Activated T-helper 17 cell treated with anti-CD3 and anti-CD28 coated beads, Interleukin-2, amount 50 U/mL, for 72 hours (primary cell): ENCODE results near the gene PNKP. TPM values are rescaled to one million over a fixed set of nuclear protein-coding genes. Genes with fewer than 3 reads are reported as not detected.

Experiments used
- ATAC-seq: fragments of 150-1000 bp; cut with Tn5 transposase; replicated peaks from 2 replicates; pipeline ENCODE4 v1.10.0; 2021; ENCODE audit warnings: mild to moderate bottlenecking, moderate library complexity
- H3K27ac Mint-ChIP-seq: one replicate; pipeline ENCODE4 v1.8.0; 2022; ENCODE audit warnings: mixed read lengths
- H3K27me3 Mint-ChIP-seq: one replicate; pipeline ENCODE4 v1.8.0; 2022; ENCODE audit warnings: mixed read lengths
- H3K36me3 Mint-ChIP-seq: one replicate; pipeline ENCODE4 v1.8.0; 2022; ENCODE audit warnings: low read depth, mild to moderate bottlenecking, mixed read lengths
- H3K4me1 Mint-ChIP-seq: one replicate; pipeline ENCODE4 v1.8.0; 2022; ENCODE audit warnings: mixed read lengths
- H3K4me3 Mint-ChIP-seq: one replicate; pipeline ENCODE4 v1.8.0; 2022; ENCODE audit warnings: mild to moderate bottlenecking, mixed read lengths
- H3K9me3 Mint-ChIP-seq: one replicate; pipeline ENCODE4 v1.8.0; 2022; ENCODE audit warnings: mixed read lengths
- total RNA-seq, 2 donors: library from RNA; stranded (reverse); gene quantifications; one replicate each; pipeline ENCODE4 v1.2.3, GENCODE V29; 2022

PNKP gene
- total RNA-seq, 2 donors from 2014 or later = 100 to 111 TPM

GRCh38 chr19:49840321-49840720, 27.1 kb downstream of the PNKP start:
- Mint-ChIP-seq H3K4me3 (no peak overlapping the region), H3K36me3 (peaks cover 38% of the 10 kb centered on the region)
- ATAC-seq = no peak

DNA sequence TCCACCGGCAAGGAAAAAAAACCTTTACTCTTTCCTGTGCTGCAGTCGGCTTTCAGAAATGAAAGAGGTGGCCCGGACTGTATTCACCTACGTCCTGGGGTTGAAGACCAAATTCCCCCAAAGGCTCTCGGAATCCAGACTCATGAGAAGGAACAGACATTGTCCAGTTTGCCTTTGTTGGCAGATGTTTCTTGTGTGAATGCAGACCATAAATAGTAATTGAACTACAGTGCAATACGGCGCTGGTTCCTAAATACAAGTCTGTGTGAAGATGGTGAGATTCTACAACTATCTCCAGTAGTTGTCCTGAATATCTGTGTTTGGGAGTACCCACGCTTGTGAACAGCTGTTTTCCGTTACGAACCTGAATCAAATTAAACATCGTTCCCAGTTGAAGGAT, 27.7 kb downstream of the PNKP start:
- H3K9me3 Mint-ChIP-seq = no peaks in the 10 kb centered on the region
- peaks cover 5% of the 10 kb centered on the region for H3K4me1 Mint-ChIP-seq
- ATAC-seq = no peak
- H3K27me3 Mint-ChIP-seq = no peaks in the 10 kb centered on the region
- no peak overlapping the region for H3K4me3 Mint-ChIP-seq
- peaks cover 44% of the 10 kb centered on the region for H3K36me3 Mint-ChIP-seq
- no peak overlapping the region for H3K27ac Mint-ChIP-seq

More at GRCh38 chr19:49840321-49840720, 27.1 kb downstream of the PNKP start:
- Mint-ChIP-seq H3K9me3 (no peaks in the 10 kb centered on the region), H3K27ac (peak overlapping the region; percentile 39), H3K4me1 (peaks cover 5% of the 10 kb centered on the region), H3K27me3 (no peaks in the 10 kb centered on the region)

DNA sequence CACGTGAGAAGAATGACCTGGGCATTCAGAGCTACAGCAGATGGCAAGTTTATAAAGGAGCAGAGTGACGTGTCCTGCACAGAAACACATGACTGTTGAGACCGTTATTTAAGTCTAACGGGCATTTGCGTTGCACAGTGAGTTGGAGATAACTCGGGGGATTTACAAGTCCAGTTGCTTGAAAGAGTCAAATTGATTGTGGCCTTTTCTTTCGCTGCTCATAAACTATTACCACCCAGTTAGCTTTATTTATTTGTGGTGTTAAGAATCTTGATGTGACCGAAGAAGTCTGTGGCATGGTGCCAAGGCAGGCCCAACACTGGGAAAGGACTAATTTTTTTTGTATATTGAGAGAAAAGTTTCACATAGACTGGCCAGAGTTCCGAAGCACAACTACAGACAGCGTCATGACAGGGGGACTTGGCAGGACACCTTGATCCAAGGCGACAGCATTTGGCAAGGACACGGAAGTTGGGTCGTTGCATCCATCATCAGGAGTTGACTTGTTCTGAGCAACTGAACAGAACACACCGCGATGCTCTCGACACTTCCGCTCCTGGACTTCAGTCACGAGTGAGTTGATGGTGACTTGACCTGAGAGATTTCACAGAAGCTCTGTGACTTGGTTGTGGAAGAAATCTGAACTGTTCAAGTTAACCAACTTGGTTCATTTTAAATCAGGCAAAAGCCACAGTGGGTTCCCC, 28.3 kb downstream of the PNKP start:
- Mint-ChIP-seq H3K4me1 (peaks cover 5% of the 10 kb centered on the region), H3K27me3 (no peaks in the 10 kb centered on the region), H3K27ac (no peak overlapping the region), H3K9me3 (no peaks in the 10 kb centered on the region), H3K36me3 (peaks cover 50% of the 10 kb centered on the region), H3K4me3 (no peak overlapping the region)
- no peak for ATAC-seq

- H3K36me3 Mint-ChIP-seq = peaks cover 66% of the 10 kb centered on the region
- no peak overlapping the region for H3K27ac Mint-ChIP-seq
- no peak for ATAC-seq
- no peak overlapping the region for H3K4me3 Mint-ChIP-seq
- H3K4me1 Mint-ChIP-seq = peaks cover 5% of the 10 kb centered on the region
- H3K27me3 Mint-ChIP-seq = no peaks in the 10 kb centered on the region
- H3K9me3 Mint-ChIP-seq = no peaks in the 10 kb centered on the region
These were observed 30.0 kb downstream of the PNKP start for GRCh38 chr19:49837425-49837824.

GRCh38 chr19:49837009-49837310, 30.4 kb downstream of the PNKP start:
- Mint-ChIP-seq H3K36me3 (peaks cover 71% of the 10 kb centered on the region), H3K27me3 (no peaks in the 10 kb centered on the region), H3K27ac (no peak overlapping the region), H3K9me3 (no peaks in the 10 kb centered on the region), H3K4me1 (peaks cover 5% of the 10 kb centered on the region), H3K4me3 (no peak overlapping the region)
- ATAC-seq = no peak

GRCh38 chr19:49836176-49837008, 31.0 kb downstream of the PNKP start:
- Mint-ChIP-seq H3K27me3 (no peaks in the 10 kb centered on the region), H3K36me3 (peaks cover 74% of the 10 kb centered on the region), H3K4me1 (peaks cover 5% of the 10 kb centered on the region), H3K4me3 (no peak overlapping the region), H3K27ac (no peak overlapping the region), H3K9me3 (no peaks in the 10 kb centered on the region)
- no peak for ATAC-seq

GRCh38 chr19:49835562-49835961, 31.8 kb downstream of the PNKP start:
- no peaks in the 10 kb centered on the region for H3K9me3 Mint-ChIP-seq
- peaks cover 75% of the 10 kb centered on the region for H3K36me3 Mint-ChIP-seq
- no peak overlapping the region for H3K27ac Mint-ChIP-seq
- H3K4me3 Mint-ChIP-seq = no peak overlapping the region
- H3K27me3 Mint-ChIP-seq = no peaks in the 10 kb centered on the region
- no peak for ATAC-seq
- peaks cover 5% of the 10 kb centered on the region for H3K4me1 Mint-ChIP-seq

GRCh38 chr19:49833599-49833998, 33.8 kb downstream of the PNKP start:
- Mint-ChIP-seq H3K4me1 (peaks cover 3% of the 10 kb centered on the region), H3K36me3 (peaks cover 56% of the 10 kb centered on the region), H3K4me3 (no peak overlapping the region), H3K27ac (no peak overlapping the region), H3K9me3 (no peaks in the 10 kb centered on the region), H3K27me3 (no peaks in the 10 kb centered on the region)
- ATAC-seq = no peak

DNA sequence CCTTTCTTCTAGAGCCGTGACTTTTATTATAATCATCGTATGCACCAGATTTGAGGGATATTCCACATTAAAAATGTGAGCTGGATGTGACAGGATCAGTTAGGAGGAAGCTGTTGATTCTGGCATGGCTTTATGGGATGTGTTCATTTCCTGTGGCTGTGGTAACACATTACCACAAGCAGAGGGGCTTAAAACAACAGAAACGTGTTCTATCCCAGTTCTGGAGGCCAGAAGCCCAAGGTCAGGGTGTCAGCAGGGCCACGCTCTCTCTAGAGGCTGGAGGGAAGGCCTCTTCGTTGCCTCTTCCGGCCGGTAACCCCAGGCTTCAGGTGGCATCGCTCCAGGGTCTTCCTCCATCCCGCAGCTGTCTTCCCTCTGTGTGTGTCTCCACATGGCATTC, 34.8 kb downstream of the PNKP start:
- Mint-ChIP-seq H3K4me3 (no peak overlapping the region), H3K27me3 (no peaks in the 10 kb centered on the region), H3K27ac (no peak overlapping the region), H3K36me3 (peaks cover 49% of the 10 kb centered on the region), H3K4me1 (no peaks in the 10 kb centered on the region), H3K9me3 (no peaks in the 10 kb centered on the region)
- ATAC-seq = no peak

GRCh38 chr19:49831592-49831991, 35.8 kb downstream of the PNKP start:
- Mint-ChIP-seq H3K36me3 (peaks cover 47% of the 10 kb centered on the region), H3K4me1 (no peaks in the 10 kb centered on the region), H3K4me3 (no peak overlapping the region), H3K9me3 (no peaks in the 10 kb centered on the region), H3K27me3 (no peaks in the 10 kb centered on the region), H3K27ac (no peak overlapping the region)
- ATAC-seq = no peak

DNA sequence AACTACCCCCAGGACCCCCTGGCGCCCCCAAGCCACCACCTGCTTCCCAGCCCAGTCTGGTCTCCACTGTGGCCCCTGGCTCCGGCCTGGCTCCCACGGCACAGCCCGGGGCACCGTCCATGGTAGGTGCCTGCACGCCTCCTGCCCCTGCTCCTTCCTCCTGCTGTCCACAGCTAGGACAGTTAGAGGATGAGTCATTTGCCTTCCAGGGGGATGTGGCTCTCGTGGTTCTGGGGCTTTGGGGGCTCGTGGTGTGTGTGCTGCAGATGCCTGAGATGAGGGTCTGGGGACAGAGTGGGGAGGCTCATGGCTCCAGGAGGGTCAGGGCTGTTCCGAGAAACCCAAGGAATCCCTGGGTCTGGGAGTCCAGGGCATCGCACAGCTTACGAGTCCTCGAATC, 36.6 kb downstream of the PNKP start:
- Mint-ChIP-seq H3K4me1 (no peaks in the 10 kb centered on the region), H3K27ac (no peak overlapping the region), H3K27me3 (no peaks in the 10 kb centered on the region), H3K4me3 (no peak overlapping the region), H3K36me3 (peaks cover 47% of the 10 kb centered on the region), H3K9me3 (no peaks in the 10 kb centered on the region)
- no peak for ATAC-seq

GRCh38 chr19:49829721-49830120, 37.7 kb downstream of the PNKP start:
- Mint-ChIP-seq H3K4me3 (no peak overlapping the region), H3K36me3 (peaks cover 39% of the 10 kb centered on the region), H3K4me1 (no peaks in the 10 kb centered on the region), H3K27ac (no peak overlapping the region), H3K9me3 (no peaks in the 10 kb centered on the region), H3K27me3 (no peaks in the 10 kb centered on the region)
- ATAC-seq = no peak

- ATAC-seq = no peak
- Mint-ChIP-seq H3K27ac (no peak overlapping the region), H3K4me3 (no peak overlapping the region), H3K4me1 (no peaks in the 10 kb centered on the region), H3K27me3 (no peaks in the 10 kb centered on the region), H3K36me3 (peaks cover 34% of the 10 kb centered on the region), H3K9me3 (no peaks in the 10 kb centered on the region)
These were observed 38.2 kb downstream of the PNKP start for GRCh38 chr19:49829200-49829599.

GRCh38 chr19:49827034-49827433, 40.3 kb downstream of the PNKP start:
- no peak for ATAC-seq
- H3K4me3 Mint-ChIP-seq = no peak overlapping the region
- no peaks in the 10 kb centered on the region for H3K9me3 Mint-ChIP-seq
- H3K4me1 Mint-ChIP-seq = peaks cover 4% of the 10 kb centered on the region
- no peaks in the 10 kb centered on the region for H3K27me3 Mint-ChIP-seq
- peaks cover 22% of the 10 kb centered on the region for H3K36me3 Mint-ChIP-seq
- H3K27ac Mint-ChIP-seq = no peak overlapping the region

DNA sequence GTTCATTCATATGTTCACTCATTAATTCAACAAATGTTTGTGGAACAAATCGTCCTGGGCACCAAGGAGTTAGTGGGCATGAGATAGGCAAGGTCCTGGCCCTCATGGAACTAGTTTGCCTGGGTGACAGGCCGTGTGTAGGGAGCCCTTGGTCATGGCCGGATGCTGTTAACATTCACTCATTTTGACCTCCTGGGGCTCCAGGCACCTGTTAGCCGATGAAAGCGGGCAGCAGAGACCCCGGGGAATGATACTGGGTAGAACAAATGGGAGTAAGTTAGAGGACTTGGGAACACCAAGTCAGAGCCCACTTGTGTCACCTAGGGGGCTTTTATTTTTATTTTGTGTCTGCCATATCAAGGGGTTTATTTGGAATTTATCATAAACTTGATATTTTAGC, 42.7 kb downstream of the PNKP start:
- Mint-ChIP-seq H3K27ac (no peak overlapping the region), H3K27me3 (no peaks in the 10 kb centered on the region), H3K36me3 (peaks cover 22% of the 10 kb centered on the region), H3K9me3 (no peaks in the 10 kb centered on the region), H3K4me3 (no peak overlapping the region), H3K4me1 (peaks cover 4% of the 10 kb centered on the region)
- ATAC-seq = no peak
